AG10803 (cell line): ENCODE measurements around the gene SLC17A5.

ENCODE experiments used
- DNase-seq: peaks from one replicate; pipeline ENCODE4 v3.0.0; 2010; ENCODE audit warnings: low read depth
- H3K4me3 ChIP-seq: 2 replicates; pipeline ENCODE4 v1.5.1; 2011; ENCODE audit warnings: mild to moderate bottlenecking, low read length, control low read depth
- CTCF ChIP-seq: conservative IDR thresholded peaks from 2 replicates; pipeline ENCODE4 v1.5.1; 2011; ENCODE audit warnings: mild to moderate bottlenecking, low read length, control low read depth, inconsistent platforms

Gene SLC17A5, protein sequence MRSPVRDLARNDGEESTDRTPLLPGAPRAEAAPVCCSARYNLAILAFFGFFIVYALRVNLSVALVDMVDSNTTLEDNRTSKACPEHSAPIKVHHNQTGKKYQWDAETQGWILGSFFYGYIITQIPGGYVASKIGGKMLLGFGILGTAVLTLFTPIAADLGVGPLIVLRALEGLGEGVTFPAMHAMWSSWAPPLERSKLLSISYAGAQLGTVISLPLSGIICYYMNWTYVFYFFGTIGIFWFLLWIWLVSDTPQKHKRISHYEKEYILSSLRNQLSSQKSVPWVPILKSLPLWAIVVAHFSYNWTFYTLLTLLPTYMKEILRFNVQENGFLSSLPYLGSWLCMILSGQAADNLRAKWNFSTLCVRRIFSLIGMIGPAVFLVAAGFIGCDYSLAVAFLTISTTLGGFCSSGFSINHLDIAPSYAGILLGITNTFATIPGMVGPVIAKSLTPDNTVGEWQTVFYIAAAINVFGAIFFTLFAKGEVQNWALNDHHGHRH

DNA sequence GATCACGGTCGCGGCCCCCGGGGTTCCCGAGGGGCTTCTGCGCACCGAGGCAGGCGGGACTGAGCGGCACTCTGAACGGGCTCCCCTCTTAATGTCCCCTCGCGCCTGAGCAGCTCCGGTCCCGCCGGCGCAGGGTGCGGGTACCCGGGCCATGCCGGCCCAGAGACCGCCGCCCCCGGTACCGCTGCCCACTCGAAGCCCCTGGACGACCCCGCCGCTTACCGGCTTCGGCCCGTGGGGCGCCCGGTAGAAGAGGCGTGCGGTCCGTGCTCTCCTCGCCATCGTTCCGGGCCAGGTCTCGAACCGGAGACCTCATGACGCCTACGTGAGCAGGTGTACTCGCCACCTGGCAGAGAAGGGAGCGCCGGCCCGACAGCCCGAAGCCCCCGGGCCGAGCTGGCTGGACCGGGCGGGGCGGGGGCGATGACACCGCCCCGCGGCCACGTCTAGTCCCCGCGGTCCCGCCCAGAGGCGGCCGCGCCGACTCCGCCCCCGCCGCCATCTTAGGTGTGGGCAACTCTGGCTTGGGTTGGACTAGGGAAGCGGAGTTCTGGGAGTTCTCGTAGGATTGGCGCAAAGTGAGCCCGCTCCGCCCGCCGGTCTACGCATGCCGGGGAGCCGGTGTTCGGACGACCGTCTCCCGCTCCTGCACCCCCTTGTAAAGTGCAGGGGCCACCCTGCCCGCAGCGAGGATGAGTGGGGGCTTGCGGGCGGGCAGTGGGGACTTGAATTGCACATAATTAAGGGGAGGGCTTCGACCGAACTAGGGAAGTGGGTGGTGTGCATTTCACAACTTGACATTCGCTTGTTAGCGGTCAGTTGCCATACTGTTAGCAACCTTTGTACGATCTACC is at the start of gene SLC17A5:
Gene SLC17A5, minus strand, starts transcription at position 422 of the 854 bp plus-strand sequence. Its CDS starts 106 bp downstream, at position 316.
- TF ChIP-seq CTCF = no peak
- DNase-seq = peak; percentile 92
- peak within 1 kb of the TSS; percentile 91 for H3K4me3 ChIP-seq

- TF ChIP-seq CTCF = no peak
- no peak overlapping the region for H3K4me3 ChIP-seq
- DNase-seq = no peak
Measured at GRCh38 chr6:73703466-73703865, 49.7 kb upstream of the SLC17A5 start.

DNA sequence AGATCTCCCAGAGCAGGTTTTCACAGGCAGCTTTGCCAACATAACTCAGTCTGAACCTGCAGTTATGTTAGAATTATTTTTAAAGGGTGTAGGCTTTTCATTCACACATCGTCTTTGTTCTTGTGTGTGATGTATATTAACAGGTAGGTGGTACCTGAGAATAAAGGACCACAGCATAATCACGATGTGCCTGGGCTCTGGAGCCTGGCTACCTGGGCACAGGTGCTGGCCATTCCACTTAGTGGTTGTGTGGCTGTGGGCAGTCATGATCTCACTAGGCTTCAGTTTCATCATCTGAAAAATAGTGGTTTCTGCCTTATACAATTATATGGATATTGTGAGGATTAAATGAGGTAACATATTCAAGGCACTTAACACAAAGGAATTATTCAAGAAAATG is 48.7 kb upstream of the SLC17A5 start:
- TF ChIP-seq CTCF = no peak
- DNase-seq = no peak
- no peak overlapping the region for H3K4me3 ChIP-seq

GRCh38 chr6:73699676-73700459 is 46.1 kb upstream of the SLC17A5 start:
- H3K4me3 ChIP-seq = no peak overlapping the region
- TF ChIP-seq CTCF = no peak
- no peak for DNase-seq

DNA sequence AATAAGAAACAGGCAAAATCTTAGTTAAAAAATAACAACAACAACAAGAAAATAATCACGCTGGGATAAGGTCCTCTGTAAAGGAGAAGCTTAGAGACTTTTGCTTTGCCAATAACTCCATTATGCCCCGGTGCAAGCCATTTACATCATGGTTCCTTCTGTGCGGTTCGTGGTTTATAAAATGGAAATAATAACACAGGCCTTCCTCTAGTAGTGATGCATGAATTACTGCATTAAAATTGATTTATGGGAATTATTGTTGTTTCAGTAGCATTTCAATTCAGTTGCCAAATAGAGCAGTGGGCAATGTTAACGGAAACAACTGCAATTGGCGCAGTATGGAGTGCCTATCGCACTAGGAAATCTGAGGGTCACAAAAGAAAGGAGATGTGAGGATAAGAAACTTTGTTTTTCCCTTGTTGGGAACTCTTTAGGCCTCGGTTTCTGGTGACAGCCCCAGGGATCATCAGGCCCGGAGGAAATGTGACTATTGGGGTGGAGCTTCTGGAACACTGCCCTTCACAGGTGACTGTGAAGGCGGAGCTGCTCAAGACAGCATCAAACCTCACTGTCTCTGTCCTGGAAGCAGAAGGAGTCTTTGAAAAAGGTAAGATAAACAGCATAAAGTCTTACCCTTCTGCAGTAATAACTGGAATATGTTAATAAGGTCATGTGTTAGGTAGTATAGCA is 43.3 kb upstream of the SLC17A5 start:
- DNase-seq = no peak
- peak overlapping the region; percentile 78 for H3K4me3 ChIP-seq
- no peak for TF ChIP-seq CTCF
